HL-60 (cell line): ENCODE measurements around the gene SOX8.

Source experiments
- DNase-seq, 2 experiments: peaks; one replicate each; pipeline ENCODE4 v3.0.0-alpha.2; 2010 to 2020; ENCODE audit warnings: low read depth in 1 of 2, low spot score in 1 of 2
- H3K27ac ChIP-seq: fragments of 250-450 bp; sonication (Bioruptor Pico); replicated peaks from 2 replicates; pipeline ENCODE4 v1.5.1; 2020; ENCODE audit warnings: mild to moderate bottlenecking, moderate library complexity
- H3K27me3 ChIP-seq: fragments of 250-450 bp; sonication (Bioruptor Pico); 2 replicates; pipeline ENCODE4 v1.5.1; 2021; ENCODE audit warnings: mild to moderate bottlenecking, moderate library complexity; ENCODE audit not compliant: insufficient read depth, poor library complexity, severe bottlenecking
- H3K4me3 ChIP-seq: replicated peaks from 2 replicates; pipeline ENCODE4 v1.5.1; 2011; ENCODE audit warnings: mild to moderate bottlenecking, control low read depth, low read length; ENCODE audit not compliant: insufficient read depth
- GABPA ChIP-seq: IDR thresholded peaks from 2 replicates; pipeline ENCODE4 v1.6.1; 2012; ENCODE audit warnings: low read depth
- POLR2AphosphoS5 ChIP-seq: IDR thresholded peaks from 2 replicates; pipeline ENCODE4 v1.6.1; 2012; ENCODE audit warnings: low read depth
- SPI1 ChIP-seq: IDR thresholded peaks from 2 replicates; pipeline ENCODE4 v1.6.1; 2012; ENCODE audit warnings: low read depth, mild to moderate bottlenecking, borderline replicate concordance
- TF ChIP-seq, protein P1 (sequence below): IDR thresholded peaks from one replicate; pipeline ENCODE4 v1.5.1; 2011; ENCODE audit warnings: low read length, control low read depth, inconsistent platforms; ENCODE audit not compliant: insufficient read depth
- TF ChIP-seq, protein P2 (sequence below): IDR thresholded peaks from 2 replicates; pipeline ENCODE4 v1.6.1; 2012; ENCODE audit warnings: low read depth; ENCODE audit not compliant: insufficient replicate concordance

The SOX8 gene

DNA sequence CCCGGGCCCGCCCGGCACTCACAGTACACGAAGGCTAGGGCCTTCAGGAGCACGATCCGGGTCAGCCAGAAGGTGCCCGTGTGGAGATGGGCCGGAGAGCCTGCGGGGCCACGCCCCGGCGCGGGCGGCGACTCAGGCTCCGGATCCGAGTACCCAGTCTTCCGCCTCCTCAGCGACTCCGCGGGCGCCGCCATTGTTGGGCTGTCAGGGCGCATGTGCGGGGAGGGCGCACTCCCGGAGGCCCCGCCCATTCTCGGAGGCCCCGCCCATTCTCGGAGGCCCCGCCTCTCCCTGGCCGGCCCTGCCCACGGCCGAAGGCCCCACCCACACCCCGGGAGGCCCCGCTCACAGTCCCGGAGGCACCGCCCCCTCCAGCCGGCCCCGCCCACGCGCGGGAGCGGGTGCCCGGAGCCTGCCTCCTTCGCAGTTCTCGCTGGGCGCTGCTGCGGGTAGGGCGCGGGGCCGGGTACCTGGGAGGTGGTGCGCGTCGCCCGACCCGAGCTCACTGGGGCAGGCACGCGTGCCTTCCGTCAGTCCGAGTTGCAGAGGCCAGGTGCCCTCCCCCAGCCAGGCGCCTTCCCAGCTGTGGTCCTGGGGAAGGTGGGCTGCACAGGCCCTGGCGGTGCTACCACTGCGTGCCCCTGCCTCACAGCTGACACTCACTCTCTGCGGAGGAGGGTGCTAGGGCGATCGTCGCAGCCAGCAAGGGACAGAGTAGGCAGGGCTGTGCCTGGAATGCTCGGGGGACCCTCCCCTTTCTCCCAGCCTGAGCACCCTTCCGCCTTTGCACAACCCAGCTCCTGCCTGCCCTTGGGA is 10.6 kb upstream of the SOX8 start, which contains the start of gene LMF1:
LMF1 (minus strand) TSS at position 219 of the 816 bp plus-strand sequence; CDS start at position 215, 4 bp downstream.
- Histone ChIP-seq H3K4me3 (peak within 1 kb of the TSS; percentile 76), H3K27ac (peak within 1 kb of the TSS; percentile 78), H3K27me3 (no peaks in the 10 kb centered on the region)
- DNase-seq = peak; percentile 77 to 89
- TF ChIP-seq SPI1 (no peak), POLR2AphosphoS5 (peak; percentile 74), GABPA (no peak)
- TF ChIP-seq, protein P1, sequence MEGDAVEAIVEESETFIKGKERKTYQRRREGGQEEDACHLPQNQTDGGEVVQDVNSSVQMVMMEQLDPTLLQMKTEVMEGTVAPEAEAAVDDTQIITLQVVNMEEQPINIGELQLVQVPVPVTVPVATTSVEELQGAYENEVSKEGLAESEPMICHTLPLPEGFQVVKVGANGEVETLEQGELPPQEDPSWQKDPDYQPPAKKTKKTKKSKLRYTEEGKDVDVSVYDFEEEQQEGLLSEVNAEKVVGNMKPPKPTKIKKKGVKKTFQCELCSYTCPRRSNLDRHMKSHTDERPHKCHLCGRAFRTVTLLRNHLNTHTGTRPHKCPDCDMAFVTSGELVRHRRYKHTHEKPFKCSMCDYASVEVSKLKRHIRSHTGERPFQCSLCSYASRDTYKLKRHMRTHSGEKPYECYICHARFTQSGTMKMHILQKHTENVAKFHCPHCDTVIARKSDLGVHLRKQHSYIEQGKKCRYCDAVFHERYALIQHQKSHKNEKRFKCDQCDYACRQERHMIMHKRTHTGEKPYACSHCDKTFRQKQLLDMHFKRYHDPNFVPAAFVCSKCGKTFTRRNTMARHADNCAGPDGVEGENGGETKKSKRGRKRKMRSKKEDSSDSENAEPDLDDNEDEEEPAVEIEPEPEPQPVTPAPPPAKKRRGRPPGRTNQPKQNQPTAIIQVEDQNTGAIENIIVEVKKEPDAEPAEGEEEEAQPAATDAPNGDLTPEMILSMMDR = no peak
- TF ChIP-seq, protein P2, sequence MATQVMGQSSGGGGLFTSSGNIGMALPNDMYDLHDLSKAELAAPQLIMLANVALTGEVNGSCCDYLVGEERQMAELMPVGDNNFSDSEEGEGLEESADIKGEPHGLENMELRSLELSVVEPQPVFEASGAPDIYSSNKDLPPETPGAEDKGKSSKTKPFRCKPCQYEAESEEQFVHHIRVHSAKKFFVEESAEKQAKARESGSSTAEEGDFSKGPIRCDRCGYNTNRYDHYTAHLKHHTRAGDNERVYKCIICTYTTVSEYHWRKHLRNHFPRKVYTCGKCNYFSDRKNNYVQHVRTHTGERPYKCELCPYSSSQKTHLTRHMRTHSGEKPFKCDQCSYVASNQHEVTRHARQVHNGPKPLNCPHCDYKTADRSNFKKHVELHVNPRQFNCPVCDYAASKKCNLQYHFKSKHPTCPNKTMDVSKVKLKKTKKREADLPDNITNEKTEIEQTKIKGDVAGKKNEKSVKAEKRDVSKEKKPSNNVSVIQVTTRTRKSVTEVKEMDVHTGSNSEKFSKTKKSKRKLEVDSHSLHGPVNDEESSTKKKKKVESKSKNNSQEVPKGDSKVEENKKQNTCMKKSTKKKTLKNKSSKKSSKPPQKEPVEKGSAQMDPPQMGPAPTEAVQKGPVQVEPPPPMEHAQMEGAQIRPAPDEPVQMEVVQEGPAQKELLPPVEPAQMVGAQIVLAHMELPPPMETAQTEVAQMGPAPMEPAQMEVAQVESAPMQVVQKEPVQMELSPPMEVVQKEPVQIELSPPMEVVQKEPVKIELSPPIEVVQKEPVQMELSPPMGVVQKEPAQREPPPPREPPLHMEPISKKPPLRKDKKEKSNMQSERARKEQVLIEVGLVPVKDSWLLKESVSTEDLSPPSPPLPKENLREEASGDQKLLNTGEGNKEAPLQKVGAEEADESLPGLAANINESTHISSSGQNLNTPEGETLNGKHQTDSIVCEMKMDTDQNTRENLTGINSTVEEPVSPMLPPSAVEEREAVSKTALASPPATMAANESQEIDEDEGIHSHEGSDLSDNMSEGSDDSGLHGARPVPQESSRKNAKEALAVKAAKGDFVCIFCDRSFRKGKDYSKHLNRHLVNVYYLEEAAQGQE = peak; percentile 57

DNA sequence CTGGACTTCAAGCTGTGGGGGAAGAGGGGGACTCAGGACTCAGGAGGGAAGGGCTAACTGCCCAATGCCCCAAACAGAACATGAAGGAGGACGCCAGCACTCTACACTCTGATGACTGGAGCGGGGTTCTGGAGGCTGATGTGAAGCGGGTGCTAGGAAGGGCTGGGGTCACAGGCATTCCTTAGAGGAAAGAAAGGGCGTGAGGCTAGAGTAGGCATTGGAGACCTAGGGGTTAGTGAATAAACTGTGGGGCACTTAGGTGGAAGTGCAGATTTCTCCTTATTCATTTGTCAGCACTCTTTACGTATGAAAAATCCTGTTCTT is 10.0 kb upstream of the SOX8 start:
- H3K4me3 ChIP-seq = no peak overlapping the region
- TF ChIP-seq, protein P2 = no peak
- TF ChIP-seq POLR2AphosphoS5 = no peak
- DNase-seq = no peak
- no peaks in the 10 kb centered on the region for H3K27me3 ChIP-seq
- H3K27ac ChIP-seq = no peak overlapping the region

DNA sequence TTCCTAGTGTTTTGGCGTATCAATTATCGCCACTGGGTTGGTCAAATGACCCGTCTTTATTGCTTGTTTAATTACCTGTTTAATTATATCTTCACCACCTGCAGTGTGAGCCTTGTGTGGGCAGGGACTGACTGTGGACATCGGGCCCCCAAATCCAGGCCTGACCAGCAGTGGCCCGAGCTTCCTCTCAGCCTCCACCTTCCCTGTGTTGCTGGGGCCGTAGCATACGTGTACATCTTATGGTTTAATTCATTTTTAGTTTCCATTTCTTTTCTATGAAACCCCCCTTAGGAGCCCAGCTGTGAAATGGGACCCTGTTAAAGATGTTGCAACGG is 9.6 kb upstream of the SOX8 start:
- H3K27me3 ChIP-seq = no peaks in the 10 kb centered on the region
- no peak overlapping the region for H3K27ac ChIP-seq
- TF ChIP-seq, protein P2 = no peak
- TF ChIP-seq POLR2AphosphoS5 (no peak), GABPA (no peak), SPI1 (no peak)
- TF ChIP-seq, protein P1 = no peak
- DNase-seq = no peak
- H3K4me3 ChIP-seq = no peak overlapping the region
